Gastrocnemius medialis (tissue), 4 donors: Measurements from ENCODE around the gene STRIP1. TPM values are rescaled to one million over a fixed set of nuclear protein-coding genes. Genes with fewer than 3 reads are reported as not detected.

ENCODE experiments used
- ATAC-seq, 2 donors: fragments of 150-250 bp; one replicate each; pipeline ENCODE4 v1.9.1; 2016
- DNase-seq, 2 donors: peaks; one replicate each; pipeline ENCODE4 v3.0.0-alpha.2; 2019
- H3K27ac ChIP-seq, 4 donors: fragments of 200-600 bp; sonication (generic); 1 replicate in 1 of 4; 2 replicates in 3 of 4; pipeline ENCODE4 v1.5.1; 2016 to 2018; ENCODE audit warnings: mild to moderate bottlenecking in 2 of 4, moderate library complexity in 1 of 4
- H3K27me3 ChIP-seq, 3 donors: fragments of 200-600 bp; sonication (generic) in 2 of 3; 1 replicate in 1 of 3; 2 replicates in 2 of 3; pipeline versions ENCODE4 v1.5.1 to v1.6.0; 2016 to 2019; ENCODE audit warnings: mild to moderate bottlenecking in 1 of 3, moderate library complexity in 1 of 3
- H3K36me3 ChIP-seq, 2 donors: fragments of 200-600 bp; sonication (generic) in 1 of 2; one replicate each; pipeline ENCODE4 v1.5.1; 2017 to 2018
- H3K4me1 ChIP-seq, 2 donors: fragments of 200-600 bp; sonication (generic) in 1 of 2; one replicate each; pipeline ENCODE4 v1.5.1; 2016 to 2017; ENCODE audit warnings: mild to moderate bottlenecking in 2 of 2
- H3K4me3 ChIP-seq, 4 donors: fragments of 200-600 bp; sonication (generic) in 3 of 4; 1 replicate in 1 of 4; 2 replicates in 3 of 4; pipeline ENCODE4 v1.5.1; 2016 to 2019; ENCODE audit warnings: mild to moderate bottlenecking in 2 of 4
- H3K9me3 ChIP-seq, 3 donors: fragments of 200-600 bp; sonication (generic) in 2 of 3; 1 replicate in 1 of 3; 2 replicates in 2 of 3; pipeline ENCODE4 v1.5.1; 2016 to 2019
- CTCF ChIP-seq, 5 experiments: fragments of 450-650 bp in 3 of 5; fragments of 200-600 bp in 2 of 5; sonication (generic) in 2 of 5; IDR thresholded peaks in 4 of 5; conservative IDR thresholded peaks in 1 of 5; 1 replicate in 4 of 5; 2 replicates in 1 of 5; pipeline ENCODE4 v1.5.1; 2016 to 2019; ENCODE audit warnings: antibody characterized with exemption in 5 of 5, mild to moderate bottlenecking in 3 of 5, moderate library complexity in 3 of 5
- POLR2A ChIP-seq, 2 donors: fragments of 450-650 bp; IDR thresholded peaks; one replicate each; pipeline ENCODE4 v1.6.1; 2017; ENCODE audit warnings: antibody characterized with exemption in 2 of 2, mild to moderate bottlenecking in 2 of 2, moderate library complexity in 2 of 2
- in situ Hi-C, 4 donors: fragments of 200-750 bp; cut with MboI; loops; one replicate each; pipeline versions ENCODE4 v1.15.0 to v1.8.0; 2017; ENCODE audit warnings: low sequenced_read_pairs in 4 of 4
- intact Hi-C: fragments of 100-400 bp; cut with DNase I; formaldehyde crosslinking; loops from one replicate; pipeline ENCODE4 v1.15.1; 2023; ENCODE audit warnings: low total_unique reads
- total RNA-seq, 4 donors: library from RNA; depleted of rRNA; stranded (reverse); fragments of >200 nt; gene quantifications; one replicate each; pipeline versions ENCODE4 v1.1.0 to v1.2.3, GENCODE V29; 2016

The STRIP1 gene
- total RNA-seq, 4 donors from 2014 or later: 17.9 to 31.4 (median 20.7) TPM

GRCh38 chr1:110056285-110056683, 21.9 kb downstream of the STRIP1 start:
- Histone ChIP-seq H3K36me3 (peaks cover 0 to 60% of the 10 kb centered on the region in 2 donors), H3K27me3 (no peaks in the 10 kb centered on the region), H3K4me3 (no peak overlapping the region), H3K9me3 (no peaks in the 10 kb centered on the region), H3K27ac (no peak overlapping the region), H3K4me1 (peaks cover 0 to 4% of the 10 kb centered on the region in 2 donors)
- in situ Hi-C loops (loop anchor here in 2 of 4 donors (10.0 kb wide), 1 partner anchor 49 kb away; no protein-coding TSS in a partner anchor), intact Hi-C loops (no loop called here)
- no peak for ATAC-seq
- no peak for DNase-seq
- TF ChIP-seq CTCF (IDR thresholded peaks at IDR 0.05 in 4 of 5, conservative IDR thresholded peaks at IDR 0.05 in 1 of 5) (no peak), POLR2A (IDR thresholded peaks at IDR 0.05) (no peak)

GRCh38 chr1:110056776-110057175, 22.4 kb downstream of the STRIP1 start:
- in situ Hi-C loops: loop anchor here in 2 of 4 donors (10.0 kb wide), 1 partner anchor 48 kb away; no protein-coding TSS in a partner anchor
- TF ChIP-seq POLR2A (IDR thresholded peaks at IDR 0.05): no peak
- TF ChIP-seq CTCF (IDR thresholded peaks at IDR 0.05 in 4 of 5, conservative IDR thresholded peaks at IDR 0.05 in 1 of 5): no peak
- no peak for DNase-seq
- H3K27me3 ChIP-seq: no peaks in the 10 kb centered on the region
- intact Hi-C loops: no loop called here
- ATAC-seq: no peak
- no peak overlapping the region for H3K27ac ChIP-seq
- H3K4me3 ChIP-seq: no peak overlapping the region
- H3K4me1 ChIP-seq: peaks cover 0 to 4% of the 10 kb centered on the region in 2 donors
- H3K9me3 ChIP-seq: no peaks in the 10 kb centered on the region
- peaks cover 0 to 55% of the 10 kb centered on the region in 2 donors for H3K36me3 ChIP-seq

GRCh38 chr1:110057963-110058518, 23.6 kb downstream of the STRIP1 start:
- no peak for DNase-seq

GRCh38 chr1:110058591-110058990, 24.2 kb downstream of the STRIP1 start:
- H3K27ac ChIP-seq: no peak overlapping the region
- intact Hi-C loops: no loop called here
- TF ChIP-seq POLR2A (IDR thresholded peaks at IDR 0.05) (no peak), CTCF (IDR thresholded peaks at IDR 0.05 in 4 of 5, conservative IDR thresholded peaks at IDR 0.05 in 1 of 5) (no peak)
- H3K36me3 ChIP-seq: peaks cover 0 to 37% of the 10 kb centered on the region in 2 donors
- ATAC-seq (no peak), DNase-seq (no peak)
- H3K4me3 ChIP-seq: no peak overlapping the region
- no peaks in the 10 kb centered on the region for H3K27me3 ChIP-seq
- H3K4me1 ChIP-seq: peaks cover 0 to 4% of the 10 kb centered on the region in 2 donors
- in situ Hi-C loops: loop anchor here in 2 of 4 donors (10.0 kb wide), 1 partner anchor 46 kb away; no protein-coding TSS in a partner anchor
- no peaks in the 10 kb centered on the region for H3K9me3 ChIP-seq

More at GRCh38 chr1:110057963-110058518, 23.6 kb downstream of the STRIP1 start:
- Histone ChIP-seq H3K4me3 (no peak overlapping the region), H3K27me3 (no peaks in the 10 kb centered on the region), H3K27ac (no peak overlapping the region), H3K9me3 (no peaks in the 10 kb centered on the region), H3K36me3 (peaks cover 0 to 42% of the 10 kb centered on the region in 2 donors), H3K4me1 (peaks cover 0 to 4% of the 10 kb centered on the region in 2 donors)
- TF ChIP-seq CTCF (IDR thresholded peaks at IDR 0.05 in 4 of 5, conservative IDR thresholded peaks at IDR 0.05 in 1 of 5): no peak
- no peak for TF ChIP-seq POLR2A (IDR thresholded peaks at IDR 0.05)
- no peak for ATAC-seq
- intact Hi-C loops (no loop called here), in situ Hi-C loops (loop anchor here in 2 of 4 donors (10.0 kb wide), 1 partner anchor 47 kb away; no protein-coding TSS in a partner anchor)
